Measurements from ENCODE around the gene GSTM4.

The GSTM4 gene

DNA sequence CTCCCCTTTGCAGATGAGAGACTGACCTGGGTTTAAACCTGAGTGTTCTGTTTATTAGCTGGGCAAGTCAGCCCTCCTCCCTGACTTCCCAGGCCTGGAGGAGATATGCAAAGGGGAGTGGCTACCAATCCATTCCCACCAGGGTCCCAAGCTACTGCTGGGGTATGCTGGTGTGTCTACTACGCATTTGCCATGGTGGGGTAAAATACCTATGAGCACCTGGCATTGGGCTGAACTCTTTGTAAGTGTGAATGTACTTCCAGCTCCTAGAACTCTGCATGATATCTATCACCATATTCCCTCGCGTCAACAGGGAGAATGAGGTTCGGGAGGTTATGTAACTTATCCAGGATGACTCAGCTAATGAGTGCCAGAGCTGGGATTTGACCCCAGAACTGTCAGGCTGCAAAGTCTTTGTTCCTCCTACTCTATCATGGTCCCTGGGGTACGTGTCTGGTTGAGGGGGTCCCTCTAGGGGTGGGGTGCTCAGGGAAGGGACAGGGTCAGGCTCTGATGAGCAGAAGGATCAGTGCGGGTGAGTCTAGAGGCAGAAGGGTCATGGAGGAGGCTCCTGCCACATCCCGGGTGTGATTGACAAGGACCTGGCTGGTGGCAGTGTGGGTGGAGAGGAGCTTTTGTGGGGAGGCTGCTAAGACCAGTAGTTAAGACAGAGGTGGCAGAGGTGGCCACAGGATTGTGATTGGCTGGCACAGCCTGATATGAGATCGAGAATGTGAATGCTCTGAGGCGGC lies 19.5 kb upstream of the GSTM4 start:
- TF ChIP-seq, protein P1, sequence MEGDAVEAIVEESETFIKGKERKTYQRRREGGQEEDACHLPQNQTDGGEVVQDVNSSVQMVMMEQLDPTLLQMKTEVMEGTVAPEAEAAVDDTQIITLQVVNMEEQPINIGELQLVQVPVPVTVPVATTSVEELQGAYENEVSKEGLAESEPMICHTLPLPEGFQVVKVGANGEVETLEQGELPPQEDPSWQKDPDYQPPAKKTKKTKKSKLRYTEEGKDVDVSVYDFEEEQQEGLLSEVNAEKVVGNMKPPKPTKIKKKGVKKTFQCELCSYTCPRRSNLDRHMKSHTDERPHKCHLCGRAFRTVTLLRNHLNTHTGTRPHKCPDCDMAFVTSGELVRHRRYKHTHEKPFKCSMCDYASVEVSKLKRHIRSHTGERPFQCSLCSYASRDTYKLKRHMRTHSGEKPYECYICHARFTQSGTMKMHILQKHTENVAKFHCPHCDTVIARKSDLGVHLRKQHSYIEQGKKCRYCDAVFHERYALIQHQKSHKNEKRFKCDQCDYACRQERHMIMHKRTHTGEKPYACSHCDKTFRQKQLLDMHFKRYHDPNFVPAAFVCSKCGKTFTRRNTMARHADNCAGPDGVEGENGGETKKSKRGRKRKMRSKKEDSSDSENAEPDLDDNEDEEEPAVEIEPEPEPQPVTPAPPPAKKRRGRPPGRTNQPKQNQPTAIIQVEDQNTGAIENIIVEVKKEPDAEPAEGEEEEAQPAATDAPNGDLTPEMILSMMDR (IDR thresholded peaks at IDR 0.05; ENCODE audit: low read depth, low read length, missing control alignments): no peak
- Histone ChIP-seq H3K36me3 (replicated peaks) (peaks cover 10% of the 10 kb centered on the region), H3K4me3 (ENCODE audit: low read depth, low read length) (no peak overlapping the region), H3K27me3 (replicated peaks) (no peaks in the 10 kb centered on the region), H3K27ac (no peak overlapping the region)
- peak; percentile 40 for DNase-seq
- in situ Hi-C loops (cut with HindIII; ENCODE audit: low pct_ligation_motif_present, low sequenced_read_pairs): no loop called here

DNA sequence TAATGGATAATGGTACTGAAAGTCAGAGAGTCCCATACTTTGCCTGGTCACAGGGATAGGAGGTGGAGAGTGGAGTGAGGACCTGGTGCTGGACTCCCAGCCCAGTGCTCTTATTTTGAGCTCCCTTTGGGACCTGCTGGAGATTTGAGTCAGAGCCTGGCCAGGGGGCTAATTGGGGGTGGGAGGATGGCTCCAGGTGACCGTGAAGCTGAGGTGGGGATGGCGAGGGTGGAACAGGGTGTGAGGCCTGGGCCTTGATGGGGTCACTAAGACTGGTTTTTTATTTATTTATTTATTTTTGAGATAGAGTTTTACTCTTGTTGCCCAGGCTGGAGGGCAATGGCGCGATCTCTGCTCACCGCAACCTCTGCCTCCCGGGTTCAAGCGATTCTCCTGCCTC lies 18.5 kb upstream of the GSTM4 start:
- in situ Hi-C loops (cut with HindIII; ENCODE audit: low pct_ligation_motif_present, low sequenced_read_pairs): no loop called here
- Histone ChIP-seq H3K27ac (no peak overlapping the region), H3K27me3 (replicated peaks) (no peaks in the 10 kb centered on the region), H3K36me3 (replicated peaks) (no peaks in the 10 kb centered on the region), H3K4me3 (ENCODE audit: low read depth, low read length) (no peak overlapping the region)
- TF ChIP-seq, protein P1 (IDR thresholded peaks at IDR 0.05; ENCODE audit: low read depth, low read length, missing control alignments): no peak
- no peak for DNase-seq

DNA sequence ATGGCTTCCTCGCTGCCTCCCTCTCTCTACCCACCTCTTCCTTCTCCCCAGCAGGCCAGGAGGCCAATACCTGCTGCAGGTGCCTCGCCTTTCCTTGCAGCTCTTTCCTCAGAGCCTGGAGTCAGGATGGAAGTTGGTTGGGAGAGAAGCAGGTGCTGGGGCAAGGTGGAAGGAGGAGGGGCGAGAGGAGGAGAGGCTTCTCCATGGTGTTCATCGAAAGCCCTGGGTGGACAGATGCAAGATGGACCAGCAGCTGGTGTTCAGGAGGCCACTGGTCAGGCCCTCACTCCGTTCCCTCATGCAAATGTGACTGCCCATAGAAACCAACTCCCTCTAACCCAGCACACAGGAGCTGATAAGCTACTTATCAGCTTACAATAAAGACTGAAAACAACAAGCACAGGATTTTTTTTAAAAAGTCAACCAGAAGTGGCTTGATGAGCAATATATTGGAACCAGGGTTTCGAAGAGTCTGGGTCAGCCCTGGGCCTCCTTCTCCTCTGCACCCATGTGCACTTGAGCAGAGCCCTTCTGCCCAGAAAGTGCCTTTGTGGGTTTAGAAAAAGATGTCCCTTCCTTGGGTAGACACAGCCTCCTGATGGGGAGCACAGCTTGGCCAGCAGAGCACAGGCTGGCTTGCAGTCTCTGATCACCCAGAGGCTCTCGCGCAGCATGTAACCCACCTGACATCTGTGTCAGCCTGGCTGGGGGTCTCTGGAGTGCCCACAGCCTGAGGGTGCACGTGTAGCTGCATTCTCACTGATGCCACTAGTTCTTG lies 16.6 kb upstream of the GSTM4 start:
- TF ChIP-seq, protein P1 (IDR thresholded peaks at IDR 0.05; ENCODE audit: low read depth, low read length, missing control alignments): no peak
- Histone ChIP-seq H3K27me3 (replicated peaks) (no peaks in the 10 kb centered on the region), H3K4me3 (ENCODE audit: low read depth, low read length) (no peak overlapping the region), H3K36me3 (replicated peaks) (no peaks in the 10 kb centered on the region), H3K27ac (no peak overlapping the region)
- in situ Hi-C loops (cut with HindIII; ENCODE audit: low pct_ligation_motif_present, low sequenced_read_pairs): no loop called here
- no peak for DNase-seq

DNA sequence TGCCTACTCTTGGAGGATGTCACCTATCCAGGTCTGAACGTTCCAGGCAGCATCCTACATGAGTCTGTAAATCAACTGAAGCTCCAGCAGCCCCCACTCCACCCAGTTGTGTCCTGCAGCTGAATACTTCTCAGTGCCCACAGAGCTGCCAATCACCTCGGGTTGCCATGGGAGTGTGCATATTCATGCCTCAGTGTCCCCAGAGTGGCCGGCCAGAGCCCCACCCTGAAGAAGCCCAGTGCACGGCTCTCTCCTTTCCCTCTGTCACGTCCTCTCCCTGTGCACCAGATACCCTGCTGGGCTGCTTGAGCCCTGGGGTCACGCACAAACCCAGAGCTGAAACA lies 16.1 kb upstream of the GSTM4 start:
- Histone ChIP-seq H3K27ac (no peak overlapping the region), H3K27me3 (replicated peaks) (no peaks in the 10 kb centered on the region), H3K4me3 (ENCODE audit: low read depth, low read length) (no peak overlapping the region), H3K36me3 (replicated peaks) (no peaks in the 10 kb centered on the region)
- TF ChIP-seq, protein P1 (IDR thresholded peaks at IDR 0.05; ENCODE audit: low read depth, low read length, missing control alignments): no peak
- in situ Hi-C loops (cut with HindIII; ENCODE audit: low pct_ligation_motif_present, low sequenced_read_pairs): no loop called here
- DNase-seq: no peak

DNA sequence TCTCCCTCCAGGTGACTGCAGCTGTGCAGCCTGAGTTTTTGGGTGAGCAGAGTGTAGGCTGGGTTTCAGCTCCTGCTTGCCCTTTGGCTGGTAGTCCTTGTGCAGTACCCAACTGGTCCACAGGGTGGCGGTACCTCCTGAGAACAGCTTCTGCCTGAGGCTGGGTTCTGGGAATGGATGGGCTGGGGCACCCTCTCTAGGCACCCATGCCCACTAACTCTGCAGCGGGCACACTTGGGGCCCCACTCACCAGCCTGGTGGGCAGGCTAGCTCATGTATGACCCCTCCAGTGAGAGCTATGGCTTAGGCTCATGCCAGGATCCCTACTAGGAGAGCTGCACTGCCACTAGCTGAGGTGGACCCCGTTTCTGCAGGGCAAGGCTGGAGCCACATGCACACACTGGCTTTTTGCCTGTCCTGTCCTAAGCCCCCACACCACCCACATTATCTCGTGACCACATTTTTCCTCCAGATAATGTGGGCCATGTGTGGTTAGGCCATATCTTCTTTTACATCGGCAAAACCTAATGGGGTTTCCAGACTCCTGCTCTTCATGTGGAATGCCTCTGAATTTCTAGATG lies 15.5 kb upstream of the GSTM4 start:
- no peaks in the 10 kb centered on the region for H3K36me3 ChIP-seq (replicated peaks)
- DNase-seq: peak; percentile 74
- H3K4me3 ChIP-seq (ENCODE audit: low read depth, low read length): no peak overlapping the region
- TF ChIP-seq, protein P1 (IDR thresholded peaks at IDR 0.05; ENCODE audit: low read depth, low read length, missing control alignments): peak; percentile 95
- no peaks in the 10 kb centered on the region for H3K27me3 ChIP-seq (replicated peaks)
- H3K27ac ChIP-seq: no peak overlapping the region
- in situ Hi-C loops (cut with HindIII; ENCODE audit: low pct_ligation_motif_present, low sequenced_read_pairs): no loop called here

Measured in brain microvascular endothelial cell (primary cell).